Progenitor cell of endocrine pancreas (in vitro differentiated cells): ENCODE data around the gene SCRN1. TPM values are rescaled to one million over a fixed set of nuclear protein-coding genes. Genes with fewer than 3 reads are reported as not detected.

ENCODE experiments used
- DNase-seq: peaks from one replicate; pipeline ENCODE4 v3.0.0; 2021; ENCODE audit warnings: low spot score; ENCODE audit not compliant: unreplicated experiment
- H3K27ac Mint-ChIP-seq: 2 replicates; pipeline ENCODE4 v1.8.0; 2021; ENCODE audit warnings: mild to moderate bottlenecking, moderate library complexity, mixed read lengths
- H3K27me3 Mint-ChIP-seq: 2 replicates; pipeline ENCODE4 v1.8.0; 2021; ENCODE audit warnings: mixed read lengths
- H3K36me3 Mint-ChIP-seq: 2 replicates; pipeline ENCODE4 v1.8.0; 2022; ENCODE audit warnings: mixed read lengths; ENCODE audit not compliant: insufficient read depth
- H3K4me1 Mint-ChIP-seq: 2 replicates; pipeline ENCODE4 v1.8.0; 2021; ENCODE audit warnings: low read depth, mixed read lengths
- H3K4me3 Mint-ChIP-seq: 2 replicates; pipeline ENCODE4 v1.8.0; 2021; ENCODE audit warnings: low read depth, mild to moderate bottlenecking, moderate library complexity, mixed read lengths
- H3K9me3 Mint-ChIP-seq: 2 replicates; pipeline ENCODE4 v1.8.0; 2021; ENCODE audit warnings: low read depth, mixed read lengths
- CTCF ChIP-seq: fragments of 200-600 bp; sonication (generic); IDR thresholded peaks from one replicate; pipeline ENCODE4 v1.5.0; 2021; ENCODE audit warnings: antibody characterized with exemption, mild to moderate bottlenecking; ENCODE audit not compliant: unreplicated experiment
- total RNA-seq: library from RNA; stranded (reverse); gene quantifications from 2 replicates; pipeline ENCODE4 v1.2.1, GENCODE V29; 2021

Gene SCRN1
- total RNA-seq, 1 donor from 2014 or later, result 53.4 TPM

GRCh38 chr7:29953726-29954347, 35.8 kb downstream of the SCRN1 start:
- no peak for TF ChIP-seq CTCF
- H3K27me3 Mint-ChIP-seq, result no peaks in the 10 kb centered on the region
- DNase-seq, result no peak
- peaks cover 11% of the 10 kb centered on the region for H3K36me3 Mint-ChIP-seq
- H3K4me3 Mint-ChIP-seq, result no peak overlapping the region
- H3K9me3 Mint-ChIP-seq, result no peaks in the 10 kb centered on the region
- peaks cover 31% of the 10 kb centered on the region for H3K4me1 Mint-ChIP-seq
- H3K27ac Mint-ChIP-seq, result no peak overlapping the region

GRCh38 chr7:29951206-29951605, 38.4 kb downstream of the SCRN1 start:
- TF ChIP-seq CTCF, result no peak
- Mint-ChIP-seq H3K27ac (no peak overlapping the region), H3K4me1 (peaks cover 20% of the 10 kb centered on the region), H3K27me3 (no peaks in the 10 kb centered on the region), H3K9me3 (no peaks in the 10 kb centered on the region), H3K36me3 (peaks cover 12% of the 10 kb centered on the region), H3K4me3 (no peak overlapping the region)
- DNase-seq, result no peak

GRCh38 chr7:29950480-29950879, 39.1 kb downstream of the SCRN1 start:
- Mint-ChIP-seq H3K36me3 (peaks cover 12% of the 10 kb centered on the region), H3K27me3 (no peaks in the 10 kb centered on the region), H3K4me3 (no peak overlapping the region), H3K4me1 (peaks cover 13% of the 10 kb centered on the region), H3K27ac (no peak overlapping the region), H3K9me3 (no peaks in the 10 kb centered on the region)
- no peak for TF ChIP-seq CTCF
- no peak for DNase-seq

GRCh38 chr7:29948587-29948986, 41.0 kb downstream of the SCRN1 start:
- peaks cover 17% of the 10 kb centered on the region for H3K36me3 Mint-ChIP-seq

GRCh38 chr7:29946428-29947186, 43.0 kb downstream of the SCRN1 start:
- peaks cover 23% of the 10 kb centered on the region for H3K36me3 Mint-ChIP-seq
- no peak overlapping the region for H3K27ac Mint-ChIP-seq
- H3K27me3 Mint-ChIP-seq, result no peaks in the 10 kb centered on the region
- no peaks in the 10 kb centered on the region for H3K9me3 Mint-ChIP-seq
- H3K4me1 Mint-ChIP-seq, result peaks cover 3% of the 10 kb centered on the region
- H3K4me3 Mint-ChIP-seq, result no peak overlapping the region
- TF ChIP-seq CTCF, result peak; percentile 41
- no peak for DNase-seq

More at GRCh38 chr7:29948587-29948986, 41.0 kb downstream of the SCRN1 start:
- no peak overlapping the region for H3K27ac Mint-ChIP-seq
- TF ChIP-seq CTCF, result no peak
- H3K4me3 Mint-ChIP-seq, result no peak overlapping the region
- no peaks in the 10 kb centered on the region for H3K9me3 Mint-ChIP-seq
- peaks cover 3% of the 10 kb centered on the region for H3K4me1 Mint-ChIP-seq
- no peaks in the 10 kb centered on the region for H3K27me3 Mint-ChIP-seq
- no peak for DNase-seq
